Cardiac ventricle fibroblast (primary cell): Measurements from ENCODE around the gene SLC40A1. TPM values are rescaled to one million over a fixed set of nuclear protein-coding genes. Genes with fewer than 3 reads are reported as not detected.

Experiments used
- total RNA-seq: library from RNA; depleted of rRNA; stranded (reverse); fragments of >200 nt; gene quantifications from 2 replicates; pipeline ENCODE4 v1.2.3, GENCODE V29; 2015

Gene SLC40A1, protein sequence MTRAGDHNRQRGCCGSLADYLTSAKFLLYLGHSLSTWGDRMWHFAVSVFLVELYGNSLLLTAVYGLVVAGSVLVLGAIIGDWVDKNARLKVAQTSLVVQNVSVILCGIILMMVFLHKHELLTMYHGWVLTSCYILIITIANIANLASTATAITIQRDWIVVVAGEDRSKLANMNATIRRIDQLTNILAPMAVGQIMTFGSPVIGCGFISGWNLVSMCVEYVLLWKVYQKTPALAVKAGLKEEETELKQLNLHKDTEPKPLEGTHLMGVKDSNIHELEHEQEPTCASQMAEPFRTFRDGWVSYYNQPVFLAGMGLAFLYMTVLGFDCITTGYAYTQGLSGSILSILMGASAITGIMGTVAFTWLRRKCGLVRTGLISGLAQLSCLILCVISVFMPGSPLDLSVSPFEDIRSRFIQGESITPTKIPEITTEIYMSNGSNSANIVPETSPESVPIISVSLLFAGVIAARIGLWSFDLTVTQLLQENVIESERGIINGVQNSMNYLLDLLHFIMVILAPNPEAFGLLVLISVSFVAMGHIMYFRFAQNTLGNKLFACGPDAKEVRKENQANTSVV
- total RNA-seq, result 19.7 and 21.3 TPM in 2 replicates

DNA sequence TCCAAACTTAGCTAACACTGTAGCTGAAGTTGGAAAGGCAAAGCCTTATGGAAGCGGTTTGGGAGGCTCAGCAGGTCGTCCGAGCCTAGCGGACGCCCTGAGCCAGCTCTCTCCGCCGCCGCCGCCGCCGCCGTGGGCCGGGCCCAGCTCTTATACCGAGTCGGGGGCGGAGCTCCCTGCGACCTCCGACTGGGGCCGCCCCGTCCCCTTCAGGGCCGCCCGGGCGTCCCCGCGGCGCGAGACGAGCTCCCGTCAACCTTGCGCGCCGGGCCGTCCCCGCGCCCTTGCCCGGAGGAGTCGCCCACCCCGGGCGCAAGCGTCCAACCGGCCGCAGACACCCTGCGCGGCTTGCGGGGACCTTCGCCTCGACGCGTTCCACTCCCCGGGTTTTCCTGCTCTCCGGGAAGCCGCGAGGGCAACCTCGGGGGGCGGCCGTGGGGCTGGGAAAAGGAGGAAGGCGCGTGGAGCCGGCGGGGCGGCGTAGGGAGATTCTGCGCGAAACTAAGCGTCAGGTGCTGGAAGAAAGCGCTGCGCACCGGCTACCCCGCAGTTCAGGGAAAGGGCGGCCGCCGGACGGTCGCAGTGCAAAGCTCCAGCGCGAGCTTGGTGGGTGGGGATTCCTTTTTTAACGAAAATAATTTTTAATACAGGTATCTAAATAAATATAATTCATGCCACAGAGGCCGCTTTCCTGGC is at the start of gene SLC40A1:
Gene SLC40A1, minus strand, starts transcription at position 129 of the 696 bp plus-strand sequence. CDS start 326 bp downstream, outside the sequence.

Other genes starting within 250 kb of the SLC40A1 start
- gene WDR75, start 139.3 kb downstream of the SLC40A1 start, total RNA-seq, result 33.1 and 34.7 TPM in 2 replicates
- 33.3 and 44.9 TPM in 2 replicates for gene ASNSD1, start 80.7 kb upstream of the SLC40A1 start, total RNA-seq
- 1.4 and 5.7 TPM in 2 replicates for gene ANKAR, start 93.9 kb upstream of the SLC40A1 start, total RNA-seq
- gene OSGEPL1, start 182.0 kb upstream of the SLC40A1 start, total RNA-seq, result 3.2 and 5.6 TPM in 2 replicates
- 49.0 and 68.4 TPM in 2 replicates for gene ORMDL1, start 203.6 kb upstream of the SLC40A1 start, total RNA-seq
- gene PMS1, start 203.7 kb upstream of the SLC40A1 start, total RNA-seq, result 8.4 and 9.7 TPM in 2 replicates